ENCODE measurements around the gene STH. TPM values are rescaled to one million over a fixed set of nuclear protein-coding genes. Genes with fewer than 3 reads are reported as not detected.

STH gene
- total and polyA plus RNA-seq, 2 experiments from 2014 or later = 0.55 TPM; not detected in 1

DNA sequence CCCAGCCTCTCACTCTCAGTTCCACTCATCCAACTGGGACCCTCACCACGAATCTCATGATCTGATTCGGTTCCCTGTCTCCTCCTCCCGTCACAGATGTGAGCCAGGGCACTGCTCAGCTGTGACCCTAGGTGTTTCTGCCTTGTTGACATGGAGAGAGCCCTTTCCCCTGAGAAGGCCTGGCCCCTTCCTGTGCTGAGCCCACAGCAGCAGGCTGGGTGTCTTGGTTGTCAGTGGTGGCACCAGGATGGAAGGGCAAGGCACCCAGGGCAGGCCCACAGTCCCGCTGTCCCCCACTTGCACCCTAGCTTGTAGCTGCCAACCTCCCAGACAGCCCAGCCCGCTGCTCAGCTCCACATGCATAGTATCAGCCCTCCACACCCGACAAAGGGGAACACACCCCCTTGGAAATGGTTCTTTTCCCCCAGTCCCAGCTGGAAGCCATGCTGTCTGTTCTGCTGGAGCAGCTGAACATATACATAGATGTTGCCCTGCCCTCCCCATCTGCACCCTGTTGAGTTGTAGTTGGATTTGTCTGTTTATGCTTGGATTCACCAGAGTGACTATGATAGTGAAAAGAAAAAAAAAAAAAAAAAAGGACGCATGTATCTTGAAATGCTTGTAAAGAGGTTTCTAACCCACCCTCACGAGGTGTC is 26.6 kb downstream of the STH start (continued):
- no peak for TF ChIP-seq ZNF462 (CRISPR knock-in tag; IDR thresholded peaks at IDR 0.05)
- TF ChIP-seq CREB1 (CRISPR knock-in tag; IDR thresholded peaks at IDR 0.05; ENCODE audit: low read depth) = no peak
- TF ChIP-seq CTCF (conservative IDR thresholded peaks at IDR 0.05; ENCODE audit: low read depth in 2 of 2) = no peak
- TF ChIP-seq REST (IDR thresholded peaks at IDR 0.05; ENCODE audit: unreplicated experiment) = no peak
- no peak for TF ChIP-seq EZH2phosphoT487 (IDR thresholded peaks at IDR 0.05; ENCODE audit: unreplicated experiment)
- TF ChIP-seq ETS1 (IDR thresholded peaks at IDR 0.05) = no peak
- no peak for TF ChIP-seq EZH2 (IDR thresholded peaks at IDR 0.05; ENCODE audit: low read depth, unreplicated experiment)

Measured in GM23338 (cell line).